WTC11 (cell line): ENCODE data around the gene CTIF. TPM values are rescaled to one million over a fixed set of nuclear protein-coding genes. Genes with fewer than 3 reads are reported as not detected.

ENCODE experiments used
- ATAC-seq: fragments of 200-7000 bp; cut with Tn5 transposase; 2 replicates; pipeline ENCODE4 v1.10.0; 2021; ENCODE audit warnings: mild to moderate bottlenecking, moderate library complexity
- CTCF ChIA-PET: fragments of 300-600 bp; sonication (Branson Sonifier 250); formaldehyde crosslinking; loops from one replicate; lab custom pipeline; 2021; ENCODE audit warnings: antibody characterized with exemption; lab: Charles Lee
- POLR2A ChIA-PET: fragments of 350-600 bp; sonication (Branson Sonifier 250); formaldehyde crosslinking; loops from one replicate; lab custom pipeline; 2021; ENCODE audit warnings: antibody characterized with exemption; lab: Charles Lee
- DNase-seq: peaks from one replicate; pipeline ENCODE4 v3.0.0; 2021; ENCODE audit warnings: low spot score
- H3K27ac Mint-ChIP-seq: 2 replicates; pipeline ENCODE4 v1.8.0; 2021; ENCODE audit warnings: mixed read lengths
- H3K27me3 Mint-ChIP-seq: 2 replicates; pipeline ENCODE4 v1.8.0; 2021; ENCODE audit warnings: low read depth, mild to moderate bottlenecking, moderate library complexity, mixed read lengths
- H3K36me3 Mint-ChIP-seq: 2 replicates; pipeline ENCODE4 v1.8.0; 2021; ENCODE audit warnings: mixed read lengths
- H3K4me1 Mint-ChIP-seq: 2 replicates; pipeline ENCODE4 v1.8.0; 2022; ENCODE audit warnings: mixed read lengths
- H3K4me3 Mint-ChIP-seq: 2 replicates; pipeline ENCODE4 v1.8.0; 2021; ENCODE audit warnings: mild to moderate bottlenecking, moderate library complexity, mixed read lengths
- H3K9me3 Mint-ChIP-seq: 2 replicates; pipeline ENCODE4 v1.8.0; 2021; ENCODE audit warnings: mixed read lengths
- CBFB ChIP-seq: sonication (generic); formaldehyde crosslinking; IDR thresholded peaks from 2 replicates; pipeline ENCODE4 v1.8.1; 2022; ENCODE audit warnings: mild to moderate bottlenecking, low read depth, missing genetic modification reagents
- CREB1 ChIP-seq: sonication (generic); formaldehyde crosslinking; IDR thresholded peaks from 2 replicates; pipeline ENCODE4 v1.8.0; 2023; ENCODE audit warnings: mild to moderate bottlenecking, missing genetic modification reagents
- EMX1 ChIP-seq: fragments of 250-450 bp; sonication (Bioruptor Pico); IDR thresholded peaks from 2 replicates; pipeline ENCODE4 v1.8.0; 2021; ENCODE audit warnings: mild to moderate bottlenecking
- IRF2 ChIP-seq: sonication (generic); formaldehyde crosslinking; IDR thresholded peaks from 2 replicates; pipeline ENCODE4 v1.8.0; 2022; ENCODE audit warnings: low read depth, missing genetic modification reagents, borderline replicate concordance
- SP1 ChIP-seq: sonication (generic); formaldehyde crosslinking; conservative IDR thresholded peaks from 2 replicates; pipeline ENCODE4 v1.8.1; 2022; ENCODE audit warnings: missing genetic modification reagents
- TEAD4 ChIP-seq: sonication (generic); formaldehyde crosslinking; IDR thresholded peaks from 2 replicates; pipeline ENCODE4 v1.8.0; 2022; ENCODE audit warnings: mild to moderate bottlenecking, missing genetic modification reagents
- ZNF219 ChIP-seq: sonication (generic); formaldehyde crosslinking; IDR thresholded peaks from 2 replicates; pipeline ENCODE4 v1.8.0; 2023; ENCODE audit warnings: missing genetic modification reagents, mild to moderate bottlenecking, borderline replicate concordance
- total RNA-seq: library from RNA; stranded (reverse); gene quantifications from 3 replicates; pipeline ENCODE4 v1.2.3, GENCODE V29; 2021
- TF ChIP-seq, protein P1 (sequence below): sonication (generic); formaldehyde crosslinking; IDR thresholded peaks from 2 replicates; pipeline ENCODE4 v1.8.1; 2023; ENCODE audit warnings: mild to moderate bottlenecking, missing genetic modification reagents, borderline replicate concordance
- TF ChIP-seq, protein P2 (sequence below): fragments of 250-450 bp; sonication (Bioruptor Pico); IDR thresholded peaks from 2 replicates; pipeline ENCODE4 v2.1.2; 2022; ENCODE audit warnings: mild to moderate bottlenecking, moderate library complexity
- TF ChIP-seq, protein P3 (sequence below): sonication (generic); formaldehyde crosslinking; IDR thresholded peaks from 2 replicates; pipeline ENCODE4 v1.8.1; 2022; ENCODE audit warnings: mild to moderate bottlenecking, missing genetic modification reagents, moderate library complexity, borderline replicate concordance
- TF ChIP-seq, protein P4 (sequence below): sonication (generic); formaldehyde crosslinking; IDR thresholded peaks from 2 replicates; pipeline ENCODE4 v1.8.0; 2022; ENCODE audit warnings: mild to moderate bottlenecking, missing genetic modification reagents
- TF ChIP-seq, protein P5 (sequence below): sonication (generic); formaldehyde crosslinking; IDR thresholded peaks from 2 replicates; pipeline ENCODE4 v1.8.0; 2022; ENCODE audit warnings: missing genetic modification reagents
- TF ChIP-seq, protein P6 (sequence below): sonication (generic); formaldehyde crosslinking; IDR thresholded peaks from 2 replicates; pipeline ENCODE4 v1.8.1; 2023; ENCODE audit warnings: mild to moderate bottlenecking, missing genetic modification reagents
- TF ChIP-seq, protein P7 (sequence below): fragments of 250-450 bp; sonication (Bioruptor Pico); IDR thresholded peaks from 2 replicates; pipeline ENCODE4 v1.9.0; 2021; ENCODE audit warnings: mild to moderate bottlenecking

CTIF gene
- total RNA-seq, 1 experiment from 2014 or later = 28.5 TPM

DNA sequence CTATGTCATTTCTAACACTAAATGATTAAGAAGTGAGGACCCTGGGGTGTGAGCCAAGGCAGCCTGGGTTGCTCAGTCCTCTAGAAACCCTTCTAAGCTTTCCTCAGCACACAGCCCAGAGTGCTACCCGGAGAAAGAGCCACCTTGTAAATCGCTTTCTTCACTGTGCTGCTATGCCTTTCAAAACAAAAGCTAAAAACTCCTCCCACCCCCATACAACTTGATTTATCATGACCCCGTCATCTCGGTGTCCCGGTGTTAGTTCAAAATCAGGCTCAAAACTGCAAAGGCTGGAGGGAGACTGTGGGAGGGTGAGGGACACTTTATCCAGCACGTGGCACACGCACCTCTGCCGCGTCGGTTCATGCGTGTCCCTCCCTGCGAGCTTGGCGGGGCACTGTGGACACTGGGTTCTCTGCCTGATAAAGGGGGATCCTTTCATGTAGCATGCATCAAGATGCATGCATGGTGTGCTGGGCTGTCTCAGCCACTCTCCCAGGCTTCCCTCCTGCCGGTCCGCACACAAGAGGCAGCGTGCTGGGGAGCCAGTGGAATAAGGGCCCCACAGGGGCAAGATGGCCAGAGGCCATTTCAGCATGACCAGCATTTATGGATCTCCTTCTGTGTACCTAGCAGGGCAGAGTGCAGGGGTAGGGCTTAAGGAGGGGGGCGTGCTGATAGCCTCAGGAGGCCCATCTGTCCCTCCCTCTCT is 241.5 kb downstream of the CTIF start:
- ChIA-PET CTCF (interaction anchor here (0.7 to 1.6 kb wide), 3 partner anchors 117 to 458 kb away, joined by 3 to 7 read pairs (median 3); no protein-coding TSS in a partner anchor), POLR2A (interaction anchor here (0.5 kb wide), 1 partner anchor 683 kb away, joined by 5 read pairs; no protein-coding TSS in a partner anchor)
- DNase-seq (no peak), ATAC-seq (no peak)
- H3K27ac Mint-ChIP-seq = no peak overlapping the region
- H3K27me3 Mint-ChIP-seq = no peaks in the 10 kb centered on the region
- no peaks in the 10 kb centered on the region for H3K36me3 Mint-ChIP-seq
- peaks cover 13% of the 10 kb centered on the region for H3K4me1 Mint-ChIP-seq
- no peak overlapping the region for H3K4me3 Mint-ChIP-seq
- H3K9me3 Mint-ChIP-seq = no peaks in the 10 kb centered on the region
- TF ChIP-seq CREB1 (CRISPR knock-in tag) (no peak), EMX1 (CRISPR knock-in tag) (no peak), IRF2 (no peak), TEAD4 (CRISPR knock-in tag) (no peak), SP1 (no peak), ZNF219 (CRISPR knock-in tag) (no peak), CBFB (CRISPR knock-in tag) (no peak)
- TF ChIP-seq, protein P1, sequence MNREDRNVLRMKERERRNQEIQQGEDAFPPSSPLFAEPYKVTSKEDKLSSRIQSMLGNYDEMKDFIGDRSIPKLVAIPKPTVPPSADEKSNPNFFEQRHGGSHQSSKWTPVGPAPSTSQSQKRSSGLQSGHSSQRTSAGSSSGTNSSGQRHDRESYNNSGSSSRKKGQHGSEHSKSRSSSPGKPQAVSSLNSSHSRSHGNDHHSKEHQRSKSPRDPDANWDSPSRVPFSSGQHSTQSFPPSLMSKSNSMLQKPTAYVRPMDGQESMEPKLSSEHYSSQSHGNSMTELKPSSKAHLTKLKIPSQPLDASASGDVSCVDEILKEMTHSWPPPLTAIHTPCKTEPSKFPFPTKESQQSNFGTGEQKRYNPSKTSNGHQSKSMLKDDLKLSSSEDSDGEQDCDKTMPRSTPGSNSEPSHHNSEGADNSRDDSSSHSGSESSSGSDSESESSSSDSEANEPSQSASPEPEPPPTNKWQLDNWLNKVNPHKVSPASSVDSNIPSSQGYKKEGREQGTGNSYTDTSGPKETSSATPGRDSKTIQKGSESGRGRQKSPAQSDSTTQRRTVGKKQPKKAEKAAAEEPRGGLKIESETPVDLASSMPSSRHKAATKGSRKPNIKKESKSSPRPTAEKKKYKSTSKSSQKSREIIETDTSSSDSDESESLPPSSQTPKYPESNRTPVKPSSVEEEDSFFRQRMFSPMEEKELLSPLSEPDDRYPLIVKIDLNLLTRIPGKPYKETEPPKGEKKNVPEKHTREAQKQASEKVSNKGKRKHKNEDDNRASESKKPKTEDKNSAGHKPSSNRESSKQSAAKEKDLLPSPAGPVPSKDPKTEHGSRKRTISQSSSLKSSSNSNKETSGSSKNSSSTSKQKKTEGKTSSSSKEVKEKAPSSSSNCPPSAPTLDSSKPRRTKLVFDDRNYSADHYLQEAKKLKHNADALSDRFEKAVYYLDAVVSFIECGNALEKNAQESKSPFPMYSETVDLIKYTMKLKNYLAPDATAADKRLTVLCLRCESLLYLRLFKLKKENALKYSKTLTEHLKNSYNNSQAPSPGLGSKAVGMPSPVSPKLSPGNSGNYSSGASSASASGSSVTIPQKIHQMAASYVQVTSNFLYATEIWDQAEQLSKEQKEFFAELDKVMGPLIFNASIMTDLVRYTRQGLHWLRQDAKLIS (CRISPR knock-in tag) = no peak
- TF ChIP-seq, protein P2, sequence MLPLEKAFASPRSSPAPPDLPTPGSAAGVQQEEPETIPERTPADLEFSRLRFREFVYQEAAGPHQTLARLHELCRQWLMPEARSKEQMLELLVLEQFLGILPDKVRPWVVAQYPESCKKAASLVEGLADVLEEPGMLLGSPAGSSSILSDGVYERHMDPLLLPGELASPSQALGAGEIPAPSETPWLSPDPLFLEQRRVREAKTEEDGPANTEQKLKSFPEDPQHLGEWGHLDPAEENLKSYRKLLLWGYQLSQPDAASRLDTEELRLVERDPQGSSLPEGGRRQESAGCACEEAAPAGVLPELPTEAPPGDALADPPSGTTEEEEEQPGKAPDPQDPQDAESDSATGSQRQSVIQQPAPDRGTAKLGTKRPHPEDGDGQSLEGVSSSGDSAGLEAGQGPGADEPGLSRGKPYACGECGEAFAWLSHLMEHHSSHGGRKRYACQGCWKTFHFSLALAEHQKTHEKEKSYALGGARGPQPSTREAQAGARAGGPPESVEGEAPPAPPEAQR (CRISPR knock-in tag) = no peak
- TF ChIP-seq, protein P3, sequence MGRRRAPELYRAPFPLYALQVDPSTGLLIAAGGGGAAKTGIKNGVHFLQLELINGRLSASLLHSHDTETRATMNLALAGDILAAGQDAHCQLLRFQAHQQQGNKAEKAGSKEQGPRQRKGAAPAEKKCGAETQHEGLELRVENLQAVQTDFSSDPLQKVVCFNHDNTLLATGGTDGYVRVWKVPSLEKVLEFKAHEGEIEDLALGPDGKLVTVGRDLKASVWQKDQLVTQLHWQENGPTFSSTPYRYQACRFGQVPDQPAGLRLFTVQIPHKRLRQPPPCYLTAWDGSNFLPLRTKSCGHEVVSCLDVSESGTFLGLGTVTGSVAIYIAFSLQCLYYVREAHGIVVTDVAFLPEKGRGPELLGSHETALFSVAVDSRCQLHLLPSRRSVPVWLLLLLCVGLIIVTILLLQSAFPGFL (CRISPR knock-in tag) = no peak
- TF ChIP-seq, protein P4, sequence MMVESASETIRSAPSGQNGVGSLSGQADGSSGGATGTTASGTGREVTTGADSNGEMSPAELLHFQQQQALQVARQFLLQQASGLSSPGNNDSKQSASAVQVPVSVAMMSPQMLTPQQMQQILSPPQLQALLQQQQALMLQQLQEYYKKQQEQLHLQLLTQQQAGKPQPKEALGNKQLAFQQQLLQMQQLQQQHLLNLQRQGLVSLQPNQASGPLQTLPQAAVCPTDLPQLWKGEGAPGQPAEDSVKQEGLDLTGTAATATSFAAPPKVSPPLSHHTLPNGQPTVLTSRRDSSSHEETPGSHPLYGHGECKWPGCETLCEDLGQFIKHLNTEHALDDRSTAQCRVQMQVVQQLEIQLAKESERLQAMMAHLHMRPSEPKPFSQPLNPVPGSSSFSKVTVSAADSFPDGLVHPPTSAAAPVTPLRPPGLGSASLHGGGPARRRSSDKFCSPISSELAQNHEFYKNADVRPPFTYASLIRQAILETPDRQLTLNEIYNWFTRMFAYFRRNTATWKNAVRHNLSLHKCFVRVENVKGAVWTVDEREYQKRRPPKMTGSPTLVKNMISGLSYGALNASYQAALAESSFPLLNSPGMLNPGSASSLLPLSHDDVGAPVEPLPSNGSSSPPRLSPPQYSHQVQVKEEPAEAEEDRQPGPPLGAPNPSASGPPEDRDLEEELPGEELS (CRISPR knock-in tag) = no peak
- TF ChIP-seq, protein P5, sequence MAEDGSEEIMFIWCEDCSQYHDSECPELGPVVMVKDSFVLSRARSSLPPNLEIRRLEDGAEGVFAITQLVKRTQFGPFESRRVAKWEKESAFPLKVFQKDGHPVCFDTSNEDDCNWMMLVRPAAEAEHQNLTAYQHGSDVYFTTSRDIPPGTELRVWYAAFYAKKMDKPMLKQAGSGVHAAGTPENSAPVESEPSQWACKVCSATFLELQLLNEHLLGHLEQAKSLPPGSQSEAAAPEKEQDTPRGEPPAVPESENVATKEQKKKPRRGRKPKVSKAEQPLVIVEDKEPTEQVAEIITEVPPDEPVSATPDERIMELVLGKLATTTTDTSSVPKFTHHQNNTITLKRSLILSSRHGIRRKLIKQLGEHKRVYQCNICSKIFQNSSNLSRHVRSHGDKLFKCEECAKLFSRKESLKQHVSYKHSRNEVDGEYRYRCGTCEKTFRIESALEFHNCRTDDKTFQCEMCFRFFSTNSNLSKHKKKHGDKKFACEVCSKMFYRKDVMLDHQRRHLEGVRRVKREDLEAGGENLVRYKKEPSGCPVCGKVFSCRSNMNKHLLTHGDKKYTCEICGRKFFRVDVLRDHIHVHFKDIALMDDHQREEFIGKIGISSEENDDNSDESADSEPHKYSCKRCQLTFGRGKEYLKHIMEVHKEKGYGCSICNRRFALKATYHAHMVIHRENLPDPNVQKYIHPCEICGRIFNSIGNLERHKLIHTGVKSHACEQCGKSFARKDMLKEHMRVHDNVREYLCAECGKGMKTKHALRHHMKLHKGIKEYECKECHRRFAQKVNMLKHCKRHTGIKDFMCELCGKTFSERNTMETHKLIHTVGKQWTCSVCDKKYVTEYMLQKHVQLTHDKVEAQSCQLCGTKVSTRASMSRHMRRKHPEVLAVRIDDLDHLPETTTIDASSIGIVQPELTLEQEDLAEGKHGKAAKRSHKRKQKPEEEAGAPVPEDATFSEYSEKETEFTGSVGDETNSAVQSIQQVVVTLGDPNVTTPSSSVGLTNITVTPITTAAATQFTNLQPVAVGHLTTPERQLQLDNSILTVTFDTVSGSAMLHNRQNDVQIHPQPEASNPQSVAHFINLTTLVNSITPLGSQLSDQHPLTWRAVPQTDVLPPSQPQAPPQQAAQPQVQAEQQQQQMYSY (CRISPR knock-in tag) = no peak
- TF ChIP-seq, protein P6, sequence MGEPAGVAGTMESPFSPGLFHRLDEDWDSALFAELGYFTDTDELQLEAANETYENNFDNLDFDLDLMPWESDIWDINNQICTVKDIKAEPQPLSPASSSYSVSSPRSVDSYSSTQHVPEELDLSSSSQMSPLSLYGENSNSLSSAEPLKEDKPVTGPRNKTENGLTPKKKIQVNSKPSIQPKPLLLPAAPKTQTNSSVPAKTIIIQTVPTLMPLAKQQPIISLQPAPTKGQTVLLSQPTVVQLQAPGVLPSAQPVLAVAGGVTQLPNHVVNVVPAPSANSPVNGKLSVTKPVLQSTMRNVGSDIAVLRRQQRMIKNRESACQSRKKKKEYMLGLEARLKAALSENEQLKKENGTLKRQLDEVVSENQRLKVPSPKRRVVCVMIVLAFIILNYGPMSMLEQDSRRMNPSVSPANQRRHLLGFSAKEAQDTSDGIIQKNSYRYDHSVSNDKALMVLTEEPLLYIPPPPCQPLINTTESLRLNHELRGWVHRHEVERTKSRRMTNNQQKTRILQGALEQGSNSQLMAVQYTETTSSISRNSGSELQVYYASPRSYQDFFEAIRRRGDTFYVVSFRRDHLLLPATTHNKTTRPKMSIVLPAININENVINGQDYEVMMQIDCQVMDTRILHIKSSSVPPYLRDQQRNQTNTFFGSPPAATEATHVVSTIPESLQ (CRISPR knock-in tag) = no peak
- TF ChIP-seq, protein P7, sequence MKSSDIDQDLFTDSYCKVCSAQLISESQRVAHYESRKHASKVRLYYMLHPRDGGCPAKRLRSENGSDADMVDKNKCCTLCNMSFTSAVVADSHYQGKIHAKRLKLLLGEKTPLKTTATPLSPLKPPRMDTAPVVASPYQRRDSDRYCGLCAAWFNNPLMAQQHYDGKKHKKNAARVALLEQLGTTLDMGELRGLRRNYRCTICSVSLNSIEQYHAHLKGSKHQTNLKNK = no peak
